ENCODE data around the gene ADAM12. TPM values are rescaled to one million over a fixed set of nuclear protein-coding genes. Genes with fewer than 3 reads are reported as not detected.
A peak's percentile ranks its signal among the peaks of the same experiment; 100 is the strongest.
"Not testable (repeated sequence)": the region's sequence is repeated elsewhere in the genome, so short reads cannot be mapped to it uniquely, and the experiment has no call there.

The ADAM12 gene
- total RNA-seq, 4 donors from 2014 or later, result under 0.01 to 1.3 (median 1.0) TPM

DNA sequence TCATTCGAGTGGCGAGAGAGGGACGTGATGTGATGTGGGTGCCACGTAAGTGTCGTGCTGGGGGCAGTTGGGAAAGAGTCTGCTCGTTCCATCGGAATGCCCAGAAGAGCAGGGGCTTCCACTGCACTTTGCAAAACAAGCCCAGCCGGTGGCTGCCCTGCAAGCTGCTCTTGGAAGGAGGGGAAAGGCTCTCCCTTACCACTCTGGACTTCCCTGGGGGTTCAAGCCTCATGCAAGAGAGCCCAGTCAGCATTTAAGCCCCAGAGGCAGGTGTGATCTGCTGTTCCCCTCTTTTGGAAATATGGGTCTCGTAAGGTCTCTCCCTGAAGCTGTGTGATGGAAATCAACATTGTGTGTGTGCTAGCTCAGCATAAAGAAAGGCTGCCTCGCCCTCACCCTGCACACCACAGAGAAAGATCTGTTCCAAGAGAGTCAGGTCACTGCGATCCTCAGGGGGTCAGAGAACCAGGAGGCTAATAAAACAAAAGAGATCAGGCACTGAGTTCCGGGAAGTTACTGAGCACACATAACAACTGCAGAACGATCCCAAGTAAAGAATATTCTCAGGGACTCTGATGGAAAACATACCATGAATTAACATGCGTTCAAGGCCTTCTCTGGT lies 212.5 kb downstream of the ADAM12 start:
- no peaks in the 10 kb centered on the region for H3K27me3 ChIP-seq
- intact Hi-C loops (cut with DNase I), result no loop called here
- H3K27ac ChIP-seq (replicated peaks in 1 of 4), result no peak overlapping the region
- H3K4me3 ChIP-seq, result no peak overlapping the region
- DNase-seq (ENCODE audit: extremely low spot score), result no peak
- WGBS, result 85% methylated on average over 14 of the region's 14 CpGs
- H3K9me3 ChIP-seq, result no peaks in the 10 kb centered on the region
- H3K36me3 ChIP-seq, result no peaks in the 10 kb centered on the region
- H3K4me1 ChIP-seq, result no peaks in the 10 kb centered on the region
- no peak for TF ChIP-seq POLR2AphosphoS5 (IDR thresholded peaks at IDR 0.05)
- TF ChIP-seq EP300 (IDR thresholded peaks at IDR 0.05), result no peak
- TF ChIP-seq POLR2A (IDR thresholded peaks at IDR 0.05; ENCODE audit: low read depth), result no peak
- TF ChIP-seq CTCF (IDR thresholded peaks at IDR 0.05), result no peak

DNA sequence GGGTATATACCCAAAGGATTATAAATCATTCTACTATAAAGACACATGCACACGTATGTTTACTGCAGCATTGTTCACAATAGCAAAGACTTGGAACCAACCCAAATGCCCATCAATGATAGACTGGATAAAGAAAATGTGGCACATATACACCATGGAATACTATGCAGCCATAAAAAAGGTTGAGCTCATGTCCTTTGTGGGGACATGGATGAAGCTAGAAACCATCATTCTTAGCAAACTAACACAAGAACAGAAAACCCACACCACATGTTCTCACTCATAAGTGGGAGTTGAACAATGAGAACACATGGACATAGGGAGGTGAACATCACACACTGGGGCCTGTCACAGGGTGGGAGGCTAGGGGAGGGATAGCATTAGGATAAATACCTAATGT lies 215.5 kb downstream of the ADAM12 start:
- H3K36me3 ChIP-seq; H3K27me3 ChIP-seq; DNase-seq (ENCODE audit: extremely low spot score); intact Hi-C loops (cut with DNase I); H3K4me3 ChIP-seq; H3K4me1 ChIP-seq; H3K9me3 ChIP-seq; H3K27ac ChIP-seq (replicated peaks in 1 of 4): not testable (repeated sequence)
- 100% methylated on average over 1 of the region's 1 CpG for WGBS

DNA sequence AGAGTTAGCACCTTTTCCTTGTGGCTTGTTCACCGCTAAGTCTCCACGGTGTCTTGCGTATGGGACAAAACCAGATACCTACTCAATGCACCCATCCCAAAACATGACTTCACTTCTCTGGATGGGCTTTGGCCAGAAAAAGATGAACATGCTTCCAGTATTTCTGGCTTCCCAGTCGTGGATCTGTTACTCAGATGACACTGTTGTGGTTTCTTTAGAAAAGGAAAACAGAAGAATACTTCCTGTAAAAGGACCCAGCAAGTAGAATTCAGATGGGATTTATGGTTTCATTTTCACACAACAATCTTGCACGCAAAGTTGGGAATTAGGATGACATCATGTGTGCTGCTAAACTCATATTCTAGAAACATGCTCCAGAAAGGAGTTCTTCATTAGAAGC lies 216.7 kb downstream of the ADAM12 start:
- TF ChIP-seq POLR2A (IDR thresholded peaks at IDR 0.05; ENCODE audit: low read depth) (no peak), CTCF (IDR thresholded peaks at IDR 0.05) (no peak), EP300 (IDR thresholded peaks at IDR 0.05) (no peak), POLR2AphosphoS5 (IDR thresholded peaks at IDR 0.05) (no peak)
- 67% methylated on average over 5 of the region's 5 CpGs for WGBS
- Histone ChIP-seq H3K27ac (replicated peaks in 1 of 4) (no peak overlapping the region), H3K9me3 (no peaks in the 10 kb centered on the region), H3K27me3 (no peaks in the 10 kb centered on the region), H3K4me1 (no peaks in the 10 kb centered on the region), H3K36me3 (no peaks in the 10 kb centered on the region), H3K4me3 (peak overlapping the region in 1 of 4 donors; percentile 14)
- no peak for DNase-seq (ENCODE audit: extremely low spot score)
- intact Hi-C loops (cut with DNase I), result no loop called here

GRCh38 chr10:126170776-126171175 lies 217.5 kb downstream of the ADAM12 start:
- no peaks in the 10 kb centered on the region for H3K27me3 ChIP-seq
- no peaks in the 10 kb centered on the region for H3K4me1 ChIP-seq
- 80% methylated on average over 2 of the region's 2 CpGs for WGBS
- no peak for DNase-seq (ENCODE audit: extremely low spot score)
- H3K27ac ChIP-seq (replicated peaks in 1 of 4), result no peak overlapping the region
- no peaks in the 10 kb centered on the region for H3K9me3 ChIP-seq
- no peaks in the 10 kb centered on the region for H3K36me3 ChIP-seq
- no peak overlapping the region for H3K4me3 ChIP-seq
- intact Hi-C loops (cut with DNase I), result no loop called here
- TF ChIP-seq POLR2AphosphoS5 (IDR thresholded peaks at IDR 0.05) (no peak), EP300 (IDR thresholded peaks at IDR 0.05) (no peak), CTCF (IDR thresholded peaks at IDR 0.05) (no peak), POLR2A (IDR thresholded peaks at IDR 0.05; ENCODE audit: low read depth) (no peak)

DNA sequence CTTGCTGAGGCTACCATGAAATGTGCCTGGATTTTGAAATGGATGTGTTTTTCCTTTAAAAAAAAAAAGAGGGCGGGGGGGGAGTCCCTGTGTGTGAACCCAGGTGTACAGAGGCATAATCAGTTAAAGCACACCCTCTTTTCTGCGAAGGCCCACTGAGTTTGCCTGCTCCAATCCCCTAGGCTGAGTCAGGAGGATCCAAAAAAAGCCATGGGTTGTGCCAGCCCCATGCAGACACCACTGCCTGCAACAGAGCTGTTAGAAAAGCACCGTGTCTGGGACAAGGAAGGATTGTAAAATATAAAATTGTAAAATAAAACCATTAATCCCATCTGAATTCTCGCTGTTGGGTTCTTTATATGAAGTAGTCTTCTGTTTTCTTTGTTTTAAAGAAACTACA lies 217.9 kb downstream of the ADAM12 start:
- Histone ChIP-seq H3K27me3 (no peaks in the 10 kb centered on the region), H3K36me3 (no peaks in the 10 kb centered on the region), H3K9me3 (no peaks in the 10 kb centered on the region), H3K4me3 (no peak overlapping the region), H3K4me1 (no peaks in the 10 kb centered on the region), H3K27ac (replicated peaks in 1 of 4) (no peak overlapping the region)
- no peak for DNase-seq (ENCODE audit: extremely low spot score)
- TF ChIP-seq POLR2AphosphoS5 (IDR thresholded peaks at IDR 0.05) (no peak), CTCF (IDR thresholded peaks at IDR 0.05) (no peak), EP300 (IDR thresholded peaks at IDR 0.05) (no peak), POLR2A (IDR thresholded peaks at IDR 0.05; ENCODE audit: low read depth) (no peak)
- intact Hi-C loops (cut with DNase I), result no loop called here
- WGBS, result 88% methylated on average over 4 of the region's 4 CpGs
